ENCODE measurements around the gene ANO3. TPM values are rescaled to one million over a fixed set of nuclear protein-coding genes. Genes with fewer than 3 reads are reported as not detected.

The ANO3 gene
- total RNA-seq (2022; extraction: Qiagen RNA extraction), result 0.04 to 0.10 TPM in 2 of 5 replicates, not detected in the others

DNA sequence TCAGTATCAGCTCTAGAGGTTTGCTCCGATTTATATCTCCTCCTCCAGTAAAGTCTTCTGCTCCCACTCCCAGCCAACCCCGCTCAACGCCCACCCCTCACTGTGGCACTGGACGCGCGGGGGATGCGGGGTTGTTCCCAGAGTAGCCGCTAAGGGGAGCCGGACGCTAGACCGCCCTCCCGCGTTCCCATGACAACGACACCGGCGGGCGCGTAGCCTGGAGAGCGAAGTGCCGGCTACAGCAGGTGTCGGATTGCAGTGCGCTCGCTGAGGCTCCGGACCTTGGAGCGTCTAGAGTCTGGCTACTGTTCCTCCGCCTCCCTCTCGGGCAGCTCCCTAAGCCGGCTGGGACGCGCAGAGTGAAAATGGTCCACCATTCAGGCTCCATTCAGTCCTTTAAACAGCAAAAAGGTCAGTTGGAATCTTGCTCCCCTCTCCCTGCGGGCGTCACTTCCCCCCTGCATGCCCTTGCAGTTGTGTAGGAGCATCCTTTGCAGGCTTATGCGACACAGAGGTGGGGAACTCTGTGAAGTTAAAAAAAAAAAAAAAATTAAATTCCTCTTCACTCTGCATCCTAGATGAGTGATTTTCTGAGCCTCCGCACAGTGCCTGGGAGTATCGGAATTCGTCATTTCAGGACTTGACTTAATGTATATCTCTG is at the start of gene ANO3:
ANO3 (plus strand) TSS at position 220 of the 661 bp plus-strand sequence; CDS start at position 366, 146 bp downstream.

DNA sequence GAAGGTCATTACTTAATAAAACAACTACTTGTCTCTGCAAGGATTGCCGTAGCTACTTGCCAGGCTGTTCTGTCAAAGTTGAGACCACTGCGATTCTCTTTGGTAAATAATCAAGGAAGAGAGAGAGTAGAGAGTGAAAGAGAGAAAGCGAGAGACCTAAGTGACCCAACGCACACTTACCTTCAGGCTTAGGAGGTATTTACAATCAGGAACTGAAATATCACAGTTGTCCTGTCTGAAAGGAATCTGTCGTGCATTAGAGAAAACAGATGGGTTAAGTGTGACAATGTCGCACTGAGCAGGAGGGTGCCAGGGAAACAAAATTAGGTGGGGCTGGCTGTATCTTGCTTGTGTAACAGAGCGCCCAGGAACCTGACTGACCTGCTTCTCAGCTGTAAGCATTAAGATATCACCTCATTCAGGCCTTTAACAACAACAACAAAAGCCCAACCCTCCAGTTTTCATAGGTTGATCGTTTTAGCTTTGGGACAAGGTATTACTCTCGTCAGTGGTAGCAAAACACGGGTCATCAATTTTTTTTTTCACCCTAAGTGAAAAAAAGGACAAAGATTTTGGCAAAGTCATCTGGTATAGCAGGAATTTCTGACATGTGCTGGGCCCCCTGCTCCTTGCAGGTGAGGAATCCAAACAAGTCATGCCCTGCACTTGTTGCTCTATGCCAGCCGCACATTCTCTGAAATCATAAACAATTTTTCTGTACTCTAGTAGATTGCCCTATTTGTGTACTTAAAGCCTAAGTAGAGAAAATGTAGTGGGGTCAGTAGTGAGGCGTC is 240.1 kb downstream of the ANO3 start, which contains the start of gene MUC15:
MUC15 (minus strand) TSS at position 403 of the 794 bp plus-strand sequence. CDS start 5,169 bp downstream, outside the sequence.

Other genes starting within 250 kb of the ANO3 start
- not detected in 5 replicates for gene MUC15, start 240.1 kb downstream of the ANO3 start, total RNA-seq (2022; extraction: Qiagen RNA extraction)